ENCODE data around the gene C17orf50.

GRCh38 chr17:35734396-35734795 is 26.3 kb upstream of the C17orf50 start:
- TF ChIP-seq GATA3 (IDR thresholded peaks at IDR 0.05; ENCODE audit: low read depth, low read length) (no peak), GATA2 (IDR thresholded peaks at IDR 0.05; ENCODE audit: low read depth, low read length) (no peak)

Measured in SH-SY5Y (cell line).